ENCODE measurements around the gene ELOVL3. TPM values are rescaled to one million over a fixed set of nuclear protein-coding genes. Genes with fewer than 3 reads are reported as not detected.
"Not testable (repeated sequence)": the region's sequence is repeated elsewhere in the genome, so short reads cannot be mapped to it uniquely, and the experiment has no call there.

ELOVL3 gene
- total and polyA plus RNA-seq, 2 experiments from 2014 or later, result 1.4 to 1.9 TPM

GRCh38 chr10:102246261-102246660, 20.2 kb downstream of the ELOVL3 start:
- TF ChIP-seq EZH2phosphoT487 (IDR thresholded peaks at IDR 0.05; ENCODE audit: insufficient read depth, low read depth), result no peak
- peak overlapping the region; percentile 99 for H3K4me3 ChIP-seq
- peaks cover 32% of the 10 kb centered on the region for H3K4me1 ChIP-seq (ENCODE audit: insufficient read depth)
- H4K20me1 ChIP-seq (ENCODE audit: insufficient read depth), result peaks cover 13% of the 10 kb centered on the region
- H3K36me3 ChIP-seq (ENCODE audit: low read depth), result no peaks in the 10 kb centered on the region; the same call in 1 of the 2 replicates
- peak overlapping the region; percentile 98 for H3K4me2 ChIP-seq (ENCODE audit: unreplicated experiment)
- H3F3A ChIP-seq (ENCODE audit: insufficient read depth), result peaks cover 25% of the 10 kb centered on the region
- H3K79me2 ChIP-seq (ENCODE audit: insufficient read depth), result peaks cover 59% of the 10 kb centered on the region
- no peaks in the 10 kb centered on the region for H3K9me3 ChIP-seq (ENCODE audit: low read depth)
- in situ Hi-C loops (cut with MboI), result no loop called here
- H2AFZ ChIP-seq, result no peak overlapping the region
- H3K27ac ChIP-seq, result peak overlapping the region; percentile 88
- no peaks in the 10 kb centered on the region for H3K27me3 ChIP-seq (replicated peaks; ENCODE audit: insufficient read depth)
- DNase-seq, result peak; percentile 64
- peak overlapping the region; percentile 93 for H3K9ac ChIP-seq
- WGBS, 2 experiments (ENCODE audit: low coverage in 1 of 2, low lambda C conversion rate in 2 of 2, missing lambda C conversion rate in 2 of 2), result 0 to 2% methylated on average over 3 of the region's 3 CpGs
- H3K9me2 ChIP-seq (ENCODE audit: insufficient read depth), result no peaks in the 10 kb centered on the region

GRCh38 chr10:102247734-102248133, 21.6 kb downstream of the ELOVL3 start:
- Histone ChIP-seq H4K20me1 (ENCODE audit: insufficient read depth) (peaks cover 13% of the 10 kb centered on the region), H3K36me3 (ENCODE audit: low read depth) (no peaks in the 10 kb centered on the region; the same call in 1 of the 2 replicates), H3K79me2 (ENCODE audit: insufficient read depth) (peaks cover 73% of the 10 kb centered on the region), H3K4me2 (ENCODE audit: unreplicated experiment) (peak overlapping the region; percentile 98), H3F3A (ENCODE audit: insufficient read depth) (peaks cover 22% of the 10 kb centered on the region), H2AFZ (no peak overlapping the region), H3K9me2 (ENCODE audit: insufficient read depth) (no peaks in the 10 kb centered on the region), H3K27ac (0 out of 2 replicates have a peak overlapping the region, but pooled peaks have one; percentile 88), H3K9me3 (ENCODE audit: low read depth) (no peaks in the 10 kb centered on the region), H3K4me1 (ENCODE audit: insufficient read depth) (peaks cover 25% of the 10 kb centered on the region), H3K9ac (peak overlapping the region; percentile 93; the same call in 1 of the 2 replicates), H3K27me3 (replicated peaks; ENCODE audit: insufficient read depth) (no peaks in the 10 kb centered on the region), H3K4me3 (peak overlapping the region; percentile 99)
- peak; percentile 21 for DNase-seq
- in situ Hi-C loops (cut with MboI), result no loop called here
- TF ChIP-seq EZH2phosphoT487 (IDR thresholded peaks at IDR 0.05; ENCODE audit: insufficient read depth, low read depth) (no peak), EZH2 (IDR thresholded peaks at IDR 0.05; ENCODE audit: insufficient read depth, poor library complexity, severe bottlenecking) (no peak)

DNA sequence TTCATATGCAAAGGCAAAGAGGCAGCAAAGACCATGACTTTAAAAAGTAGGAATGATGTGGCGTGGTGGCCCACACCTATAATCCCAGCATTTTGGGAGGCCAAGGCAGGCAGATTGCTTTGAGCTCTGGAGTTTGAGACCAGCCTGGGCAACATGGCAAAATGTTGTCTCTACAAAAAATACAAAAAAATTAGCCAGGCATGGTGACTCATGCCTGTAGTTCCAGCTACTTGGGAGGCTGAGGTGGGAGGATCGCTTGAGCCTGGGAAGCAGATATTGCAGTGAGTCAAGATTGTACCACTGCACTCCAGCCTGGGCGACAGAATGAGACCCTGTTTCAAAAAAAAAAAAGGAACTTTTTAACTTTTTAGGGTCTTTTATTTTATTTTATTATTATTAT, 26.4 kb downstream of the ELOVL3 start:
- H3K4me1 ChIP-seq (ENCODE audit: insufficient read depth), result peaks cover 10% of the 10 kb centered on the region
- WGBS, 2 experiments (ENCODE audit: low coverage in 1 of 2, low lambda C conversion rate in 2 of 2, missing lambda C conversion rate in 2 of 2), result 89 to 93% methylated on average over 3 of the region's 3 CpGs
- H3K27me3 ChIP-seq (replicated peaks; ENCODE audit: insufficient read depth); H3K9me3 ChIP-seq (ENCODE audit: low read depth); in situ Hi-C loops (cut with MboI); H2AFZ ChIP-seq; H3K36me3 ChIP-seq (ENCODE audit: low read depth); H3K4me2 ChIP-seq (ENCODE audit: unreplicated experiment); H3K9me2 ChIP-seq (ENCODE audit: insufficient read depth); H3K9ac ChIP-seq; H3K4me3 ChIP-seq: not testable (repeated sequence)
- H3F3A ChIP-seq (ENCODE audit: insufficient read depth), result peaks cover 16% of the 10 kb centered on the region; the same call in 1 of the 2 replicates
- H3K79me2 ChIP-seq (ENCODE audit: insufficient read depth), result peaks cover 100% of the 10 kb centered on the region
- peak overlapping the region; percentile 41 for H3K27ac ChIP-seq
- peaks cover 26% of the 10 kb centered on the region; the same call in 1 of the 2 replicates for H4K20me1 ChIP-seq (ENCODE audit: insufficient read depth)
- peak; percentile 24 for DNase-seq

GRCh38 chr10:102254426-102254825, 28.3 kb downstream of the ELOVL3 start:
- TF ChIP-seq EZH2 (IDR thresholded peaks at IDR 0.05; ENCODE audit: insufficient read depth, poor library complexity, severe bottlenecking), result no peak
- TF ChIP-seq EZH2phosphoT487 (IDR thresholded peaks at IDR 0.05; ENCODE audit: insufficient read depth, low read depth), result no peak
- H3K4me1 ChIP-seq (ENCODE audit: insufficient read depth), result no peaks in the 10 kb centered on the region
- peaks cover 16% of the 10 kb centered on the region; the same call in 1 of the 2 replicates for H3F3A ChIP-seq (ENCODE audit: insufficient read depth)
- peaks cover 100% of the 10 kb centered on the region for H3K79me2 ChIP-seq (ENCODE audit: insufficient read depth)
- H3K36me3 ChIP-seq (ENCODE audit: low read depth), result peaks cover 9% of the 10 kb centered on the region
- no peak overlapping the region for H3K9ac ChIP-seq
- in situ Hi-C loops (cut with MboI), result no loop called here
- H3K9me2 ChIP-seq (ENCODE audit: insufficient read depth), result no peaks in the 10 kb centered on the region
- no peak for DNase-seq
- H3K9me3 ChIP-seq (ENCODE audit: low read depth), result no peaks in the 10 kb centered on the region
- H4K20me1 ChIP-seq (ENCODE audit: insufficient read depth), result peaks cover 17% of the 10 kb centered on the region; the same call in 1 of the 2 replicates
- H3K27me3 ChIP-seq (replicated peaks; ENCODE audit: insufficient read depth), result no peaks in the 10 kb centered on the region
- H3K4me3 ChIP-seq, result no peak overlapping the region
- no peak overlapping the region for H2AFZ ChIP-seq
- 88 to 100% methylated on average over 1 of the region's 1 CpG for WGBS, 2 experiments (ENCODE audit: low coverage in 1 of 2, low lambda C conversion rate in 2 of 2, missing lambda C conversion rate in 2 of 2)
- H3K27ac ChIP-seq, result no peak overlapping the region
- H3K4me2 ChIP-seq (ENCODE audit: unreplicated experiment), result no peak overlapping the region

- WGBS, 2 experiments (ENCODE audit: low coverage in 1 of 2, low lambda C conversion rate in 2 of 2, missing lambda C conversion rate in 2 of 2), result 80 to 91% methylated on average over 2 of the region's 2 CpGs
- H3K4me1 ChIP-seq (ENCODE audit: insufficient read depth), result no peaks in the 10 kb centered on the region
- in situ Hi-C loops (cut with MboI), result no loop called here
Measured at GRCh38 chr10:102255404-102255803, 29.3 kb downstream of the ELOVL3 start.

More at GRCh38 chr10:102255404-102255803, 29.3 kb downstream of the ELOVL3 start:
- peaks cover 17% of the 10 kb centered on the region; the same call in 1 of the 2 replicates for H4K20me1 ChIP-seq (ENCODE audit: insufficient read depth)
- H3K27me3 ChIP-seq (replicated peaks; ENCODE audit: insufficient read depth), result no peaks in the 10 kb centered on the region
- peaks cover 16% of the 10 kb centered on the region; the same call in 1 of the 2 replicates for H3F3A ChIP-seq (ENCODE audit: insufficient read depth)
- peaks cover 99% of the 10 kb centered on the region for H3K79me2 ChIP-seq (ENCODE audit: insufficient read depth)
- H3K9ac ChIP-seq, result no peak overlapping the region
- H3K9me2 ChIP-seq (ENCODE audit: insufficient read depth), result no peaks in the 10 kb centered on the region
- H3K4me2 ChIP-seq (ENCODE audit: unreplicated experiment), result no peak overlapping the region
- H2AFZ ChIP-seq, result no peak overlapping the region
- H3K36me3 ChIP-seq (ENCODE audit: low read depth), result peaks cover 14% of the 10 kb centered on the region
- no peak overlapping the region for H3K4me3 ChIP-seq
- TF ChIP-seq EZH2 (IDR thresholded peaks at IDR 0.05; ENCODE audit: insufficient read depth, poor library complexity, severe bottlenecking) (no peak), EZH2phosphoT487 (IDR thresholded peaks at IDR 0.05; ENCODE audit: insufficient read depth, low read depth) (no peak)
- no peaks in the 10 kb centered on the region for H3K9me3 ChIP-seq (ENCODE audit: low read depth)
- DNase-seq, result no peak
- no peak overlapping the region for H3K27ac ChIP-seq
